NT2/D1 (cell line): ENCODE measurements around the gene RBM26.

Source experiments
- SUZ12 ChIP-seq: IDR thresholded peaks from 2 replicates; pipeline ENCODE4 v1.6.1; 2011; ENCODE audit not compliant: insufficient read length, insufficient read depth; ENCODE audit errors: extremely low read depth
- YY1 ChIP-seq: IDR thresholded peaks from 2 replicates; pipeline ENCODE4 v1.6.1; 2011; ENCODE audit not compliant: insufficient read length, insufficient read depth
- ZNF274 ChIP-seq: IDR thresholded peaks from 2 replicates; pipeline ENCODE4 v1.6.1; 2011; ENCODE audit warnings: mild to moderate bottlenecking, low read depth, low read length

DNA sequence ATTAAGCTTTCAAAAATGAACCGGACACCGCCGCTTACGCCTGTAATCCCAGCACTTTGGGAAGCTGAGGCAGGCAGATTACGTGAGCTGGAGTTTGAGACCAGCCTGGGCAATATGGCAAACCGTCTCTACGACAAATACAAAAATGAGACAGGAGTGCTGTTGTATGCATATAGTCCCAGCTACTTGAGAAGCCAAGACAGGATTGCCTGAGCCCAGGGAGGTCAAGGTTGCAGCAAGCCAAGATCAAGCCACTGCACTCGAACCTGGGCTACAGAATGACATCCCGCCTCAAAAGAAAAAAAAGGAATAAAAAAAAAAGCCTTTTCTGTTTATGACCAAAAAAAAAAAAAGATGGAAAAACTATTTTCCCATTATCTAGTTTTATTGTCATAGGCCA is 96.4 kb downstream of the RBM26 start:
- TF ChIP-seq YY1 (no peak), ZNF274 (no peak), SUZ12 (no peak)
